CD4-positive, alpha-beta T cell treated with Interleukin-1 beta for 1 hour (primary cell): ENCODE measurements around the gene MEIOC.

ENCODE experiments used
- DNase-seq, 2 donors: peaks; one replicate each; pipeline ENCODE4 v3.0.0-alpha.2; 2020 to 2022

The MEIOC gene

GRCh38 chr17:44719444-44719843 lies 63.2 kb downstream of the MEIOC start:
- DNase-seq: no peak

GRCh38 chr17:44722254-44722653 lies 66.0 kb downstream of the MEIOC start:
- no peak for DNase-seq
